ENCODE data around the gene HRH1. TPM values are rescaled to one million over a fixed set of nuclear protein-coding genes. Genes with fewer than 3 reads are reported as not detected.

HRH1 gene
- total and polyA plus RNA-seq, 2 experiments from 2014 or later: not detected

- no peak overlapping the region for H3K4me2 ChIP-seq
Measured at GRCh38 chr3:11245827-11246662, 91.8 kb downstream of the HRH1 start.

More at GRCh38 chr3:11245827-11246662, 91.8 kb downstream of the HRH1 start:
- Histone ChIP-seq H3K27me3 (ENCODE audit: insufficient read depth) (no peaks in the 10 kb centered on the region), H3F3A (replicated peaks; ENCODE audit: low read depth) (no peaks in the 10 kb centered on the region), H3K4me1 (ENCODE audit: insufficient read depth) (no peaks in the 10 kb centered on the region), H3K79me2 (replicated peaks; ENCODE audit: insufficient read depth) (no peaks in the 10 kb centered on the region), H3K36me3 (ENCODE audit: insufficient read depth) (no peaks in the 10 kb centered on the region), H3K27ac (ENCODE audit: low read depth) (no peak overlapping the region), H3K9me2 (ENCODE audit: insufficient read depth) (no peaks in the 10 kb centered on the region), H2AFZ (no peak overlapping the region), H4K20me1 (replicated peaks; ENCODE audit: insufficient read depth) (no peaks in the 10 kb centered on the region), H3K4me3 (no peak overlapping the region)
- H3K27ac Mint-ChIP-seq: no peak overlapping the region
- H3K36me3 Mint-ChIP-seq (ENCODE audit: low read depth): no peaks in the 10 kb centered on the region
- H3K9me3 Mint-ChIP-seq: no peaks in the 10 kb centered on the region
- DNase-seq (ENCODE audit: low spot score) (no peak), ATAC-seq (peak; percentile 57)
- no peak for TF ChIP-seq EZH2 (IDR thresholded peaks at IDR 0.05; ENCODE audit: low read depth, unreplicated experiment)
- TF ChIP-seq CTCF (conservative IDR thresholded peaks at IDR 0.05; ENCODE audit: low read depth in 2 of 2): no peak
- no peak for TF ChIP-seq JUNB (IDR thresholded peaks at IDR 0.05; ENCODE audit: unreplicated experiment)
- TF ChIP-seq, protein P1, sequence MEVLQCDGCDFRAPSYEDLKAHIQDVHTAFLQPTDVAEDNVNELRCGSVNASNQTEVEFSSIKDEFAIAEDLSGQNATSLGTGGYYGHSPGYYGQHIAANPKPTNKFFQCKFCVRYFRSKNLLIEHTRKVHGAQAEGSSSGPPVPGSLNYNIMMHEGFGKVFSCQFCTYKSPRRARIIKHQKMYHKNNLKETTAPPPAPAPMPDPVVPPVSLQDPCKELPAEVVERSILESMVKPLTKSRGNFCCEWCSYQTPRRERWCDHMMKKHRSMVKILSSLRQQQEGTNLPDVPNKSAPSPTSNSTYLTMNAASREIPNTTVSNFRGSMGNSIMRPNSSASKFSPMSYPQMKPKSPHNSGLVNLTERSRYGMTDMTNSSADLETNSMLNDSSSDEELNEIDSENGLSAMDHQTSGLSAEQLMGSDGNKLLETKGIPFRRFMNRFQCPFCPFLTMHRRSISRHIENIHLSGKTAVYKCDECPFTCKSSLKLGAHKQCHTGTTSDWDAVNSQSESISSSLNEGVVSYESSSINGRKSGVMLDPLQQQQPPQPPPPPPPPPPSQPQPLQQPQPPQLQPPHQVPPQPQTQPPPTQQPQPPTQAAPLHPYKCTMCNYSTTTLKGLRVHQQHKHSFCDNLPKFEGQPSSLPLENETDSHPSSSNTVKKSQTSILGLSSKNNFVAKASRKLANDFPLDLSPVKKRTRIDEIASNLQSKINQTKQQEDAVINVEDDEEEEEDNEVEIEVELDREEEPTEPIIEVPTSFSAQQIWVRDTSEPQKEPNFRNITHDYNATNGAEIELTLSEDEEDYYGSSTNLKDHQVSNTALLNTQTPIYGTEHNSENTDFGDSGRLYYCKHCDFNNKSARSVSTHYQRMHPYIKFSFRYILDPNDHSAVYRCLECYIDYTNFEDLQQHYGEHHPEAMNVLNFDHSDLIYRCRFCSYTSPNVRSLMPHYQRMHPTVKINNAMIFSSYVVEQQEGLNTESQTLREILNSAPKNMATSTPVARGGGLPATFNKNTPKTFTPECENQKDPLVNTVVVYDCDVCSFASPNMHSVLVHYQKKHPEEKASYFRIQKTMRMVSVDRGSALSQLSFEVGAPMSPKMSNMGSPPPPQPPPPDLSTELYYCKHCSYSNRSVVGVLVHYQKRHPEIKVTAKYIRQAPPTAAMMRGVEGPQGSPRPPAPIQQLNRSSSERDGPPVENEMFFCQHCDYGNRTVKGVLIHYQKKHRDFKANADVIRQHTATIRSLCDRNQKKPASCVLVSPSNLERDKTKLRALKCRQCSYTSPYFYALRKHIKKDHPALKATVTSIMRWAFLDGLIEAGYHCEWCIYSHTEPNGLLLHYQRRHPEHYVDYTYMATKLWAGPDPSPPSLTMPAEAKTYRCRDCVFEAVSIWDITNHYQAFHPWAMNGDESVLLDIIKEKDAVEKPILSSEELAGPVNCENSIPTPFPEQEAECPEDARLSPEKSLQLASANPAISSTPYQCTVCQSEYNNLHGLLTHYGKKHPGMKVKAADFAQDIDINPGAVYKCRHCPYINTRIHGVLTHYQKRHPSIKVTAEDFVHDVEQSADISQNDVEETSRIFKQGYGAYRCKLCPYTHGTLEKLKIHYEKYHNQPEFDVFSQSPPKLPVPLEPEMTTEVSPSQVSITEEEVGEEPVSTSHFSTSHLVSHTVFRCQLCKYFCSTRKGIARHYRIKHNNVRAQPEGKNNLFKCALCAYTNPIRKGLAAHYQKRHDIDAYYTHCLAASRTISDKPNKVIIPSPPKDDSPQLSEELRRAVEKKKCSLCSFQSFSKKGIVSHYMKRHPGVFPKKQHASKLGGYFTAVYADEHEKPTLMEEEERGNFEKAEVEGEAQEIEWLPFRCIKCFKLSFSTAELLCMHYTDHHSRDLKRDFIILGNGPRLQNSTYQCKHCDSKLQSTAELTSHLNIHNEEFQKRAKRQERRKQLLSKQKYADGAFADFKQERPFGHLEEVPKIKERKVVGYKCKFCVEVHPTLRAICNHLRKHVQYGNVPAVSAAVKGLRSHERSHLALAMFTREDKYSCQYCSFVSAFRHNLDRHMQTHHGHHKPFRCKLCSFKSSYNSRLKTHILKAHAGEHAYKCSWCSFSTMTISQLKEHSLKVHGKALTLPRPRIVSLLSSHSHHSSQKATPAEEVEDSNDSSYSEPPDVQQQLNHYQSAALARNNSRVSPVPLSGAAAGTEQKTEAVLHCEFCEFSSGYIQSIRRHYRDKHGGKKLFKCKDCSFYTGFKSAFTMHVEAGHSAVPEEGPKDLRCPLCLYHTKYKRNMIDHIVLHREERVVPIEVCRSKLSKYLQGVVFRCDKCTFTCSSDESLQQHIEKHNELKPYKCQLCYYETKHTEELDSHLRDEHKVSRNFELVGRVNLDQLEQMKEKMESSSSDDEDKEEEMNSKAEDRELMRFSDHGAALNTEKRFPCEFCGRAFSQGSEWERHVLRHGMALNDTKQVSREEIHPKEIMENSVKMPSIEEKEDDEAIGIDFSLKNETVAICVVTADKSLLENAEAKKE (CRISPR knock-in tag; IDR thresholded peaks at IDR 0.05): no peak
- TF ChIP-seq EZH2phosphoT487 (IDR thresholded peaks at IDR 0.05; ENCODE audit: unreplicated experiment): no peak
- no peak for TF ChIP-seq NANOG (IDR thresholded peaks at IDR 0.05; ENCODE audit: borderline replicate concordance)
- no peak for TF ChIP-seq ZNF331 (CRISPR knock-in tag; IDR thresholded peaks at IDR 0.05; ENCODE audit: low read depth)
- no peak for TF ChIP-seq POLR2AphosphoS5 (IDR thresholded peaks at IDR 0.05; ENCODE audit: low read depth)
- TF ChIP-seq REST (IDR thresholded peaks at IDR 0.05; ENCODE audit: unreplicated experiment): no peak
- TF ChIP-seq STAT1 (IDR thresholded peaks at IDR 0.05; ENCODE audit: unreplicated experiment): no peak
- TF ChIP-seq ZNF114 (CRISPR knock-in tag; IDR thresholded peaks at IDR 0.05): no peak
- no peak for TF ChIP-seq CREB1 (CRISPR knock-in tag; IDR thresholded peaks at IDR 0.05; ENCODE audit: low read depth)
- no peak for TF ChIP-seq ETS1 (IDR thresholded peaks at IDR 0.05)
- H3K27me3 Mint-ChIP-seq (ENCODE audit: insufficient read depth, low read depth, poor library complexity): no peaks in the 10 kb centered on the region
- no peak overlapping the region for H3K4me3 Mint-ChIP-seq
- H3K4me1 Mint-ChIP-seq: no peaks in the 10 kb centered on the region
